IMR-90 (cell line): ENCODE data around the gene POTEC.
"Not testable (repeated sequence)": the region's sequence is repeated elsewhere in the genome, so short reads cannot be mapped to it uniquely, and the experiment has no call there.

Source experiments
- CHD1 ChIP-seq: IDR thresholded peaks from 2 replicates; pipeline ENCODE4 v1.6.1; 2012; ENCODE audit warnings: low read depth, low read length, improper control_type of control experiment
- CTCF ChIP-seq: conservative IDR thresholded peaks from 2 replicates; pipeline ENCODE4 v1.5.1; 2012; ENCODE audit warnings: mild to moderate bottlenecking, low read depth, low read length, improper control_type of control experiment
- FOS ChIP-seq: fragments of 150-350 bp; IDR thresholded peaks from 2 replicates; pipeline ENCODE4 v1.6.1; 2016; ENCODE audit warnings: low read depth, low read length
- MAZ ChIP-seq: IDR thresholded peaks from 2 replicates; pipeline ENCODE4 v1.6.1; 2012; ENCODE audit warnings: low read depth, mild to moderate bottlenecking, low read length, improper control_type of control experiment, moderate library complexity, borderline replicate concordance
- MXI1 ChIP-seq: IDR thresholded peaks from 2 replicates; pipeline ENCODE4 v1.6.1; 2012; ENCODE audit warnings: low read depth, mild to moderate bottlenecking, low read length, moderate library complexity, borderline replicate concordance
- NFE2L2 ChIP-seq: fragments of 150-350 bp; IDR thresholded peaks from 2 replicates; pipeline ENCODE4 v1.6.1; 2016; ENCODE audit warnings: low read depth, mild to moderate bottlenecking, low read length
- POLR2A ChIP-seq: IDR thresholded peaks from 2 replicates; pipeline ENCODE4 v1.6.1; 2012; ENCODE audit warnings: mild to moderate bottlenecking, low read depth, low read length
- RAD21 ChIP-seq: IDR thresholded peaks from 2 replicates; pipeline ENCODE4 v1.6.1; 2012; ENCODE audit warnings: low read length, improper control_type of control experiment
- RCOR1 ChIP-seq: IDR thresholded peaks from 2 replicates; pipeline ENCODE4 v1.6.1; 2012; ENCODE audit warnings: mild to moderate bottlenecking, low read length, improper control_type of control experiment; ENCODE audit not compliant: insufficient replicate concordance
- SMC3 ChIP-seq: fragments of 150-350 bp; IDR thresholded peaks from 2 replicates; pipeline ENCODE4 v1.6.1; 2016; ENCODE audit warnings: low read depth, mild to moderate bottlenecking, antibody characterized with exemption, low read length, moderate library complexity

- not testable (repeated sequence) for TF ChIP-seq FOS, CTCF, POLR2A, SMC3, CHD1, RAD21, MAZ, MXI1, NFE2L2, RCOR1
These were observed 41.5 kb downstream of the POTEC start for GRCh38 chr18:14501894-14502293.
